Stimulated activated CD4-positive, alpha-beta T cell treated with anti-CD3 and anti-CD28 coated beads, Interleukin-4, amount 100 ng/mL, for 1 hour (primary cell): ENCODE measurements around the gene UBE2G2.

Experiments used
- DNase-seq: peaks from one replicate; pipeline ENCODE4 v3.0.0-alpha.2; 2020

The UBE2G2 gene

GRCh38 chr21:44814498-44815023 lies 12.9 kb upstream of the UBE2G2 start:
- DNase-seq = no peak

GRCh38 chr21:44813727-44814126 lies 12.1 kb upstream of the UBE2G2 start:
- no peak for DNase-seq

GRCh38 chr21:44813149-44813548 lies 11.5 kb upstream of the UBE2G2 start:
- no peak for DNase-seq

GRCh38 chr21:44812640-44813039 lies 11.0 kb upstream of the UBE2G2 start:
- no peak for DNase-seq

GRCh38 chr21:44810779-44811178 lies 9.2 kb upstream of the UBE2G2 start:
- DNase-seq = no peak

- no peak for DNase-seq
These were observed 4.2 kb upstream of the UBE2G2 start for GRCh38 chr21:44805859-44806258.

- DNase-seq = no peak
These were observed 3.6 kb upstream of the UBE2G2 start for GRCh38 chr21:44805226-44805625.

- no peak for DNase-seq
These were observed 3.1 kb upstream of the UBE2G2 start for GRCh38 chr21:44804762-44805161.

GRCh38 chr21:44803651-44804050 lies 2.0 kb upstream of the UBE2G2 start:
- DNase-seq = no peak

- DNase-seq = no peak
These were observed 955 bp upstream of the UBE2G2 start for GRCh38 chr21:44802396-44803153.

- DNase-seq = no peak
These were observed 601 bp downstream of the UBE2G2 start for GRCh38 chr21:44800971-44801467.

GRCh38 chr21:44800103-44800502 lies 1.5 kb downstream of the UBE2G2 start:
- DNase-seq = no peak

GRCh38 chr21:44799646-44800045 lies 2.0 kb downstream of the UBE2G2 start:
- DNase-seq = no peak

GRCh38 chr21:44797775-44798174 lies 3.8 kb downstream of the UBE2G2 start:
- DNase-seq = no peak

- no peak for DNase-seq
These were observed 6.3 kb downstream of the UBE2G2 start for GRCh38 chr21:44795342-44795741.

- no peak for DNase-seq
These were observed 7.8 kb downstream of the UBE2G2 start for GRCh38 chr21:44793592-44794374.

- peak; percentile 31 for DNase-seq
These were observed 8.7 kb downstream of the UBE2G2 start for GRCh38 chr21:44792702-44793591.

GRCh38 chr21:44791993-44792392 lies 9.6 kb downstream of the UBE2G2 start:
- no peak for DNase-seq

GRCh38 chr21:44791246-44791645 lies 10.4 kb downstream of the UBE2G2 start:
- no peak for DNase-seq

- DNase-seq = no peak
These were observed 11.3 kb downstream of the UBE2G2 start for GRCh38 chr21:44790368-44790767.

- DNase-seq = no peak
These were observed 11.7 kb downstream of the UBE2G2 start for GRCh38 chr21:44789880-44790279.

- DNase-seq = no peak
These were observed 15.8 kb downstream of the UBE2G2 start for GRCh38 chr21:44785620-44786335.
